Osteoblast (primary cell): ENCODE results near the gene FAXDC2. TPM values are rescaled to one million over a fixed set of nuclear protein-coding genes. Genes with fewer than 3 reads are reported as not detected.

Experiments
- DNase-seq: peaks from one replicate; pipeline ENCODE4 v3.0.0; 2011; ENCODE audit warnings: low spot score, mixed read lengths; ENCODE audit not compliant: insufficient read length; ENCODE audit errors: missing footprints
- H2AFZ ChIP-seq: 2 replicates; pipeline ENCODE4 v1.6.0; 2011; ENCODE audit warnings: mild to moderate bottlenecking, low read length
- H3K27ac ChIP-seq: 2 replicates; pipeline ENCODE4 v1.5.1; 2011; ENCODE audit warnings: mild to moderate bottlenecking, low read depth, low read length, moderate library complexity
- H3K27me3 ChIP-seq: 2 replicates; pipeline ENCODE4 v1.6.0; 2012; ENCODE audit warnings: mild to moderate bottlenecking, control low read depth, inconsistent platforms, low read length, moderate library complexity; ENCODE audit not compliant: insufficient read depth
- H3K36me3 ChIP-seq: 2 replicates; pipeline ENCODE4 v1.5.1; 2011; ENCODE audit warnings: mild to moderate bottlenecking, low read length, control low read depth, moderate library complexity; ENCODE audit not compliant: insufficient read depth
- H3K4me1 ChIP-seq: 2 replicates; pipeline ENCODE4 v1.5.1; 2011; ENCODE audit warnings: mild to moderate bottlenecking, low read length, control low read depth, moderate library complexity; ENCODE audit not compliant: insufficient read depth
- H3K4me2 ChIP-seq: 2 replicates; pipeline ENCODE4 v1.6.0; 2011; ENCODE audit warnings: mild to moderate bottlenecking, low read length; ENCODE audit not compliant: insufficient read depth
- H3K4me3 ChIP-seq: fragments of 200-600 bp; sonication (generic); 3 replicates; pipeline ENCODE4 v1.5.1; 2012; ENCODE audit warnings: mild to moderate bottlenecking, low read length, inconsistent platforms; ENCODE audit not compliant: insufficient read depth
- H3K79me2 ChIP-seq: 2 replicates; pipeline ENCODE4 v1.6.0; 2012; ENCODE audit warnings: mild to moderate bottlenecking, low read length, control low read depth, inconsistent platforms; ENCODE audit not compliant: insufficient read depth
- H3K9me3 ChIP-seq: 2 replicates; pipeline ENCODE4 v1.5.1; 2011; ENCODE audit warnings: low read depth, low read length, control low read depth
- H4K20me1 ChIP-seq: 2 replicates; pipeline ENCODE4 v1.6.0; 2012; ENCODE audit warnings: mild to moderate bottlenecking, low read length, control low read depth; ENCODE audit not compliant: insufficient read depth
- CTCF ChIP-seq: IDR thresholded peaks from 2 replicates; pipeline ENCODE4 v1.5.1; 2011; ENCODE audit warnings: mild to moderate bottlenecking, low read depth, low read length, moderate library complexity; ENCODE audit errors: extremely low read depth
- total RNA-seq: library from RNA; depleted of rRNA; stranded (reverse); fragments of >200 nt; gene quantifications from 2 replicates; pipeline ENCODE4 v1.2.3, GENCODE V29; 2012

FAXDC2 gene
- total RNA-seq, 1 donor: 13.8 TPM

GRCh38 chr5:154873791-154874331 lies 23.5 kb upstream of the FAXDC2 start:
- H3K79me2 ChIP-seq: peaks cover 9% of the 10 kb centered on the region
- no peaks in the 10 kb centered on the region for H3K4me1 ChIP-seq
- H2AFZ ChIP-seq: no peak overlapping the region
- H4K20me1 ChIP-seq: peaks cover 4% of the 10 kb centered on the region
- H3K27me3 ChIP-seq: no peaks in the 10 kb centered on the region
- DNase-seq: no peak
- peaks cover 54% of the 10 kb centered on the region for H3K36me3 ChIP-seq
- no peak overlapping the region for H3K27ac ChIP-seq
- H3K9me3 ChIP-seq: peaks cover 1% of the 10 kb centered on the region
- no peak overlapping the region for H3K4me3 ChIP-seq
- no peak overlapping the region for H3K4me2 ChIP-seq
- no peak for TF ChIP-seq CTCF

DNA sequence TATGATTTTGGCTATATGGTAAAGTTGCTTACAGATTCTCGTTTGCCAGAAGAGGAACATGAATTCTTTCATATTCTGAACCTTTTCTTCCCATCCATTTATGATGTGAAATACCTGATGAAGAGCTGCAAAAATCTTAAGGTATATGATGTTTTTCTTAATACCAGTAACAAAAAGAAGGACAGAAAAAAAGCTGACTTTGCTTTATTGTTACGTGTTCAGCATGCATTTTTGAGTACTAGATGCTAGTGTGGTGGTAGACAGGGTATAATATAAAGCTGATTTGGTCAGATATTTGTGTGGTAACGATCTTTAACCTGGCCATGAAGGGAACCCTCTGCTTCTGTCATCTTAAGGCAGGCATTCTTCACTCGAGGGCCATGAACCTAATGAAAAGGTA lies 21.3 kb upstream of the FAXDC2 start:
- no peak overlapping the region for H3K27ac ChIP-seq
- H3K27me3 ChIP-seq: no peaks in the 10 kb centered on the region
- no peak overlapping the region for H2AFZ ChIP-seq
- H4K20me1 ChIP-seq: peaks cover 12% of the 10 kb centered on the region
- DNase-seq: peak; percentile 26
- TF ChIP-seq CTCF: no peak
- no peaks in the 10 kb centered on the region for H3K9me3 ChIP-seq
- peaks cover 60% of the 10 kb centered on the region for H3K36me3 ChIP-seq
- H3K4me1 ChIP-seq: peaks cover 3% of the 10 kb centered on the region
- H3K4me3 ChIP-seq: no peak overlapping the region
- H3K79me2 ChIP-seq: peaks cover 20% of the 10 kb centered on the region
- H3K4me2 ChIP-seq: no peak overlapping the region

GRCh38 chr5:154868702-154869101 lies 18.3 kb upstream of the FAXDC2 start:
- H3K4me1 ChIP-seq: peaks cover 3% of the 10 kb centered on the region
- H4K20me1 ChIP-seq: peaks cover 26% of the 10 kb centered on the region
- H3K27me3 ChIP-seq: no peaks in the 10 kb centered on the region
- H3K27ac ChIP-seq: no peak overlapping the region
- TF ChIP-seq CTCF: peak; percentile 30
- H3K79me2 ChIP-seq: peaks cover 48% of the 10 kb centered on the region
- no peak overlapping the region for H3K4me3 ChIP-seq
- no peaks in the 10 kb centered on the region for H3K9me3 ChIP-seq
- DNase-seq: peak; percentile 29
- no peak overlapping the region for H2AFZ ChIP-seq
- no peak overlapping the region for H3K4me2 ChIP-seq
- peaks cover 57% of the 10 kb centered on the region for H3K36me3 ChIP-seq

DNA sequence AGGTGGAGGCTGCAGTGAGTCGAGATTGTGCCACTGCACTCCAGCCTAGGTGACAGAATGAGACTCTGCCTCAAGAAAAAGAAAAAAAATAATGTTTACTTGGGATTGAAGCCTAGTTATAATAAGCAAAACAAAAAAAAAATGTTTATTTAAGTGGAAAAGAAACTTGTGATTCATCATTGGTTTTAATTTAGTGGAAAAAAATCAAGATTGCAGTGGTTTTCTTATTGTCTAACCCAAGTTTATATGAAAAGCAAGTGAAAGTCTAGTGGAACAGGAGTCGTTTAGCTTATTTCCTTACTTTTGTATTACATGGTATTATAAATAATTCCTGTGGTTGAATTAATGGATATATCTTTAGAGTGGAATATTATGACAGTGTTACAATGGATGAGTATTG lies 16.4 kb upstream of the FAXDC2 start:
- H3K4me2 ChIP-seq: no peak overlapping the region
- no peak overlapping the region for H3K4me3 ChIP-seq
- H3K9me3 ChIP-seq: no peaks in the 10 kb centered on the region
- TF ChIP-seq CTCF: no peak
- H3K79me2 ChIP-seq: peaks cover 66% of the 10 kb centered on the region
- peak; percentile 19 for DNase-seq
- H3K27me3 ChIP-seq: no peaks in the 10 kb centered on the region
- H3K4me1 ChIP-seq: peaks cover 11% of the 10 kb centered on the region
- H3K27ac ChIP-seq: no peak overlapping the region
- H4K20me1 ChIP-seq: peaks cover 35% of the 10 kb centered on the region
- no peak overlapping the region for H2AFZ ChIP-seq
- H3K36me3 ChIP-seq: peaks cover 48% of the 10 kb centered on the region
